ENCODE results near the gene PSMB7. TPM values are rescaled to one million over a fixed set of nuclear protein-coding genes. Genes with fewer than 3 reads are reported as not detected.
A peak's percentile ranks its signal among the peaks of the same experiment; 100 is the strongest.

PSMB7 gene
- total RNA-seq, 2 experiments from 2014 or later, result 120 to 121 TPM

DNA sequence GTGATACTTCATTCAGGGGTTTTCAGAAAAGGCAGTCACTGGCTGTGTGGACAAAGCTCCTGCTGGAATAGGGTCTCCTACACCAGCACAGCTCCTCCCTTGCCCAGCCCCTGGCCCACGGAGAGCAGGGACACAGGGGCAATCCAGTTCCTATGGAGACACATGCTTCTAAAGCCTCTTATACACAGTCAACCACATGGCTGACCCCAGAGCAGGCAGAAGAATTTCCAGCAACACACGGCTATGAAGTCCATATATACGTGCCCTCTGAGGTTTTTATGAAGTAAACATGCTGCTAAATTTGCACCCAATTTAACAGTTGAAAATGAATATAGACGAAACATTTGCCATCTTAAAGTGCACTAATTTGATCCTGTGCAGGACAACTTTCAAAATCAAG is 19.4 kb downstream of the PSMB7 start:
- DNase-seq, result no peak
- H3K36me3 Mint-ChIP-seq (ENCODE audit: low read depth), result no peaks in the 10 kb centered on the region
- POLR2A ChIA-PET, result no interaction called here
- no peak overlapping the region for H3K4me3 Mint-ChIP-seq
- CTCF ChIA-PET, result interaction anchor here (0.6 to 1.5 kb wide), 5 partner anchors 14 to 444 kb away, joined by 3 to 5 read pairs (median 3); no protein-coding TSS in a partner anchor
- H3K27me3 Mint-ChIP-seq, result no peaks in the 10 kb centered on the region
- H3K27ac Mint-ChIP-seq, result no peak overlapping the region
- peaks cover 25% of the 10 kb centered on the region for H3K4me1 Mint-ChIP-seq
- H3K9me3 Mint-ChIP-seq, result no peaks in the 10 kb centered on the region

- POLR2A ChIA-PET, result no interaction called here
- Mint-ChIP-seq H3K27me3 (no peaks in the 10 kb centered on the region), H3K4me1 (peaks cover 23% of the 10 kb centered on the region), H3K27ac (peak overlapping the region; percentile 60), H3K9me3 (no peaks in the 10 kb centered on the region), H3K4me3 (no peak overlapping the region), H3K36me3 (ENCODE audit: low read depth) (no peaks in the 10 kb centered on the region)
- DNase-seq, result no peak
- CTCF ChIA-PET, result interaction anchor here (1.2 to 1.5 kb wide), 3 partner anchors 15 to 266 kb away, joined by 3 to 4 read pairs (median 4); no protein-coding TSS in a partner anchor
These were observed 20.6 kb downstream of the PSMB7 start for GRCh38 chr9:124394596-124394995.

DNA sequence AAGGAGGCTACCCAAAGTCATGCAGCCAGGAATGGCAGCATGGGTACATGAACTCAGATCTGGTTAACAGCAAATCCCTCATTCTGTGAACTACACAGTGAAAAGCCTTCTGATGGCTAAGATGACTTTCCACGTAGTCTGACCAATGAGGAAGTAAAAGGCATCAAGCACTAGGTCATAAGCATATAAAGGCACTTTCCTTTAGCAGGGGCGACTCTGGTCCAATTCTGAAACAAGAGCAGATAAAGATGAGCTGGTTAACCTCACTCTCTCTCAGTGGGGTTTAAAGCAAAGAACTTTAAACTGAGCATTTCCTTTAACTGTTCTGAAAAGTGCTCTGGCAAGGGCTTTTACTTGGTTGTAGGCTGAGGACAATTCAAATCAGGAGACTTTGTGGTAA is 21.1 kb downstream of the PSMB7 start:
- POLR2A ChIA-PET, result no interaction called here
- H3K4me3 Mint-ChIP-seq, result no peak overlapping the region
- peak overlapping the region; percentile 60 for H3K27ac Mint-ChIP-seq
- H3K27me3 Mint-ChIP-seq, result no peaks in the 10 kb centered on the region
- H3K4me1 Mint-ChIP-seq, result peaks cover 24% of the 10 kb centered on the region
- CTCF ChIA-PET, result interaction anchor here (1.3 kb wide), 1 partner anchor 266 kb away, joined by 4 read pairs; no protein-coding TSS in a partner anchor
- H3K9me3 Mint-ChIP-seq, result no peaks in the 10 kb centered on the region
- DNase-seq, result no peak
- H3K36me3 Mint-ChIP-seq (ENCODE audit: low read depth), result no peaks in the 10 kb centered on the region

- Mint-ChIP-seq H3K9me3 (no peaks in the 10 kb centered on the region), H3K36me3 (ENCODE audit: low read depth) (no peaks in the 10 kb centered on the region), H3K4me3 (no peak overlapping the region), H3K27me3 (no peaks in the 10 kb centered on the region), H3K4me1 (peaks cover 24% of the 10 kb centered on the region), H3K27ac (no peak overlapping the region)
- CTCF ChIA-PET, result interaction anchor here (1.1 kb wide), 1 partner anchor 112 kb away, joined by 3 read pairs; no protein-coding TSS in a partner anchor
- DNase-seq, result no peak
- POLR2A ChIA-PET, result no interaction called here
These were observed 22.3 kb downstream of the PSMB7 start for GRCh38 chr9:124392871-124393460.

DNA sequence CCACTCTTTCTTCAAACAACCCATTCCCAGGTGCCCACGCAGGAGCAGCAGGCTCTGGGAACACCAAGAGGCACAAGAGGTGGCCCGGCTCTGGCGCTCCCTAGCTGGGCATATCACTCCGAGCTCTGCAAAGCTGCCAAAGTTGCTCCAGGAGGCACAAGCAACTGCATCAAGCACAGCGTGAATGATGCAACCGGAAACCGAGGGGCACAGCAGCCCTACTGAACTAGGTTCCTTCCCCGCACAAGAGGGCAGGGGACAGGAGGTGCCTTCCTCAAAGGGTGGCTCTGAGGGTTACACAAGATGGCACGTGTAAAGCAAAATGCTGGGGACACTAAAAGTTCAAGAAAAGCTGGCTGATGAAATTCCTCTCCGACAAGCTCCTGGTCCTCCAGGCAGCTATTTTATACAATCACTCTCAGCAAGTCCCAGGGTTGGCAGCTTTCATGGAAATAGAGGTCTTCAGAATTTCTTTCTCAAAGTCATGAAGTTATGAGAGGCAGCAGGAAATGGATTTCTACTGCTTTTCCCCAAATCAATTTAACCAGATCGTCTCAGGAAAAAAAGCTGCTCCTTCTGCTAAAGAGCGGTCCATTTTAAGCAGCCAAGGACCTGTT is 22.9 kb downstream of the PSMB7 start:
- Mint-ChIP-seq H3K4me1 (peaks cover 26% of the 10 kb centered on the region), H3K4me3 (no peak overlapping the region)
- POLR2A ChIA-PET, result no interaction called here

DNA sequence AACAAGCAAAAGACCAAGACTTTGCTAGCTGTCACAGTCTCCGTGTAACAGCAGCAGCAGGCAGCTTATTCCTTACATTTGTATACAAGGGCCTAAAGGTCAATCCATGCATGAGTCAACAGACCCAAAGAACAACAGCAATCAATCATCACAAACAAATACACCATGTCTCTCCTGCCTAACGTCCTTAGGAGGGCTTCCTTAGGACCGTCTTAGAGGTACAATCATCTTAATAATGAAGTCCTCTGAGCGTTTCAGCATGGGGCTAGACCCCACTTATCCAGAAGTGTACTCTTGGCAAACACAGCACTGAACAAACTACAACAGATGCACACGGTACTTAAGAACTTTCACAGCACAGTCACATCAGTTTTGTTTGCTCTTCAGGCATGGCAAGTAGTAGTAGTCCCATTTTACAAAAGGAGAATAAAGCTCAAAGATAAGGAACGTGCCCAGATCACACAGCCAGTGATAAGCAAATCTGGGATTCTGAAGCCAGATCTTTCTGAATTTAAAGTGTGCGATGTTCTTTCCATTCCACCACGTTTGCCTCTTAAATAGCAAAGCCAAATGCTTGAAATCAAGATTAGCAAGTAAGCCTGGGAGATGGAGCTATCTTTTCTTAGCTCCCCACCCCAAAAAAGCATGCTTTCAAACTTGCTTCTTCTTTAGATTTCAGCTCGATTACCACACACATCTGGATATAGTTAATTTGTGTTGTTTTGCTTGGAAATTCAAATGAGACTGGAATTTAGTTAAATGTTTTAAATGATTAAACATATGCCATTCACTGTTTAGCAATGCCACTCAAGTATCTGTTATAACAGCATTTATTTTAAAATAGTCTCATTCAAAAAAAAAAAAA is 24.2 kb downstream of the PSMB7 start:
- DNase-seq, result no peak
- H3K4me3 Mint-ChIP-seq, result no peak overlapping the region
- H3K4me1 Mint-ChIP-seq, result peaks cover 23% of the 10 kb centered on the region
- H3K27ac Mint-ChIP-seq, result no peak overlapping the region
- POLR2A ChIA-PET, result no interaction called here
- CTCF ChIA-PET, result interaction anchor here (0.5 to 1.6 kb wide), 7 partner anchors 11 to 462 kb away, joined by 3 to 4 read pairs (median 4); partner anchors contain the start of genes PSMB7 and WDR38
- no peaks in the 10 kb centered on the region for H3K27me3 Mint-ChIP-seq
- H3K9me3 Mint-ChIP-seq, result no peaks in the 10 kb centered on the region
- no peaks in the 10 kb centered on the region for H3K36me3 Mint-ChIP-seq (ENCODE audit: low read depth)

More for the DNA sequence above, 22.9 kb downstream of the PSMB7 start:
- Mint-ChIP-seq H3K36me3 (ENCODE audit: low read depth) (no peaks in the 10 kb centered on the region), H3K27ac (no peak overlapping the region), H3K9me3 (no peaks in the 10 kb centered on the region), H3K27me3 (no peaks in the 10 kb centered on the region)
- CTCF ChIA-PET, result interaction anchor here (1.1 to 1.6 kb wide), 2 partner anchors 18 to 111 kb away, joined by 3 to 4 read pairs; no protein-coding TSS in a partner anchor
- DNase-seq, result no peak

DNA sequence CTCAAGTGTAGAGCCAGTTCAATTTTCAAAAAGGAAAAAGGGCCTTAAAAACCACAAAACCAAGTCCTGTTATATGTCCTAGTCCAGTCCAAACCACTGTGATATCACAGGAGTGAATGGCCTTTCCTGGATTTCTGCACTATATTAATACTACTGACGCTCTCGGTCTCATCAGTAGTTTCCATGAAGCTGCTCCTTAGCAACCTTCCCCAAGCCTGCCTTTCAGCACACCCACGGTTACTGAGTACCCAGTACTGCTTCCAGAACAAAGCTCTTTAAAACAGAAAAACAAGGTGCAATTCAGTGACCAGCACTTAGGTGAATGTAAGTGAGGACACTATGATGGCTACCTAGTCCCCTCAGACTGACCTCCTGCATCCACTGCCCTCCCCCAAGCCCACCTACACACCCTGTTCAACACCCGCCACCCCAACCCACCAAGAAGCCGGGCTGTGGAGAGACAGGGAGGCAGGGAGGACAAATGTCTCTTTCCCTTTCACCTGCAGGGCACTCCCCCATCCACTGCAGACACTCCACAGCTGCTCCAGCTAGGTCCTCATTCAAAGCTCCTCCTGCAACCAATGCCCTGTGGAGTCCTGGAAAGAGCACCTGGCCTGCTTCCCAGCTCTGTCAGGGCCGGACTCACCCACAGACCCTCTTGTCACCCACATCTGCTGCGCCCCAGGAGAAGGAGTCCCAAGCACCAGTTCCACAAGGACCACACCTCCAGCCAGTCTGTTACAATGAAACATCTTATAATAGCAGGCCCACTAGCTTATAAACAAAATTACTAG is 25.9 kb downstream of the PSMB7 start:
- Mint-ChIP-seq H3K36me3 (ENCODE audit: low read depth) (no peaks in the 10 kb centered on the region), H3K9me3 (no peaks in the 10 kb centered on the region), H3K27ac (no peak overlapping the region), H3K4me3 (no peak overlapping the region), H3K27me3 (no peaks in the 10 kb centered on the region), H3K4me1 (peaks cover 12% of the 10 kb centered on the region)
- DNase-seq, result no peak
- POLR2A ChIA-PET, result no interaction called here
- CTCF ChIA-PET, result no interaction called here

- no peak for DNase-seq
- Mint-ChIP-seq H3K4me1 (peaks cover 6% of the 10 kb centered on the region), H3K27me3 (no peaks in the 10 kb centered on the region), H3K36me3 (ENCODE audit: low read depth) (peaks cover 5% of the 10 kb centered on the region), H3K27ac (no peak overlapping the region), H3K4me3 (no peak overlapping the region), H3K9me3 (no peaks in the 10 kb centered on the region)
- POLR2A ChIA-PET, result no interaction called here
- CTCF ChIA-PET, result no interaction called here
These were observed 26.8 kb downstream of the PSMB7 start for GRCh38 chr9:124388275-124389048.

GRCh38 chr9:124386201-124386600 is 29.0 kb downstream of the PSMB7 start:
- no peak for DNase-seq
- Mint-ChIP-seq H3K36me3 (ENCODE audit: low read depth) (peaks cover 10% of the 10 kb centered on the region), H3K4me3 (no peak overlapping the region), H3K4me1 (peaks cover 6% of the 10 kb centered on the region), H3K9me3 (no peaks in the 10 kb centered on the region), H3K27ac (no peak overlapping the region), H3K27me3 (no peaks in the 10 kb centered on the region)
- ChIA-PET POLR2A (no interaction called here), CTCF (interaction anchor here (0.6 kb wide), 3 partner anchors 258 to 804 kb away, joined by 3 to 5 read pairs (median 3); no protein-coding TSS in a partner anchor)

DNA sequence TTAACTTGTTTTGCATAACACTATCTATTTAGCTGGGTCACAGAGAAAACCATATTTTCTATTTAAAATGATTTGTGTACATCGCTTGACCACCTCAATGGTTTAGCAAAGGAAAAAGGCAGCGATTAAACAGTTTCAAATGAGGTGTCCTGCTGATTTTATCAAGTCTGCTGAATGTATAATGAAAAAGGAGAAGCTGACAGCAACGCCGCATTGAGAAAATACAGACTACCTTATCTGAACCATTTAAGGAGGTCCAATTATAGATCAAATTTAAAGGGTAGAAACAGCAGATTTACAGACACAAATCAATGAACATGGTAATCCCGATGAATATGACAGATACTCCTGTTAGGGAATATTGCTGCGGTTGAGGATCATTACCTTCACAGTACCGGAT is 29.6 kb downstream of the PSMB7 start:
- H3K9me3 Mint-ChIP-seq, result no peaks in the 10 kb centered on the region
- peaks cover 10% of the 10 kb centered on the region for H3K36me3 Mint-ChIP-seq (ENCODE audit: low read depth)
- no peak for DNase-seq
- peaks cover 6% of the 10 kb centered on the region for H3K4me1 Mint-ChIP-seq
- no peak overlapping the region for H3K27ac Mint-ChIP-seq
- H3K4me3 Mint-ChIP-seq, result no peak overlapping the region
- ChIA-PET CTCF (no interaction called here), POLR2A (no interaction called here)
- no peaks in the 10 kb centered on the region for H3K27me3 Mint-ChIP-seq

GRCh38 chr9:124384846-124385245 is 30.4 kb downstream of the PSMB7 start:
- H3K36me3 Mint-ChIP-seq (ENCODE audit: low read depth), result peaks cover 15% of the 10 kb centered on the region
- POLR2A ChIA-PET, result no interaction called here

DNA sequence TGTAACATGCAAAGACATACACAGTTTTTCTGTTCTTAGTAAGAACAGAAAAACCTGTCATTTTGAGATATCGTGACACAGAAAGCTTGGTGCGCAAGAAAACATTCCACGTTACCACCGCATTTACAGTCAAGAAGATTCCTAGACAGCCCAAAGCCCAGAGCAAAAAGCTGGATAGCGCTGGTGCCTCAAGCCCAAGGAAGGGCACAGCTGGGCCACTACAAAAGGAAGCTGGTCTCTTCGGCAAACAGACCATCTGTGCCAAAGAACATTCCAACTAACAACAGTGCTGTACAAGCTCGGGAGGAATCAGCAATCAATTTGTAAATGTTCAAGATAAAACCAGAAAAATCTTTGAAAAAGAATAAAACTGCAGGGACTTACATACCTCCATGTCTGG is 31.0 kb downstream of the PSMB7 start:
- peaks cover 17% of the 10 kb centered on the region for H3K36me3 Mint-ChIP-seq (ENCODE audit: low read depth)
- no peaks in the 10 kb centered on the region for H3K9me3 Mint-ChIP-seq
- ChIA-PET CTCF (interaction anchor here (1.0 kb wide), 1 partner anchor 199 kb away, joined by 3 read pairs; no protein-coding TSS in a partner anchor), POLR2A (no interaction called here)
- peaks cover 2% of the 10 kb centered on the region for H3K4me1 Mint-ChIP-seq
- no peaks in the 10 kb centered on the region for H3K27me3 Mint-ChIP-seq
- H3K4me3 Mint-ChIP-seq, result no peak overlapping the region
- no peak for DNase-seq
- no peak overlapping the region for H3K27ac Mint-ChIP-seq

More at GRCh38 chr9:124384846-124385245, 30.4 kb downstream of the PSMB7 start:
- Mint-ChIP-seq H3K4me1 (peaks cover 5% of the 10 kb centered on the region), H3K9me3 (no peaks in the 10 kb centered on the region), H3K4me3 (no peak overlapping the region), H3K27ac (no peak overlapping the region), H3K27me3 (no peaks in the 10 kb centered on the region)
- DNase-seq, result no peak
- CTCF ChIA-PET, result no interaction called here

All from activated CD4-positive, alpha-beta T cell treated with anti-CD3 and anti-CD28 coated beads, Interleukin-2, amount 10 ng/mL, durations not matched to agents 7 days and 5 days (primary cell).